Germinal center (tissue), 1 donor: ENCODE results near the gene ZNF600.
"Not testable (repeated sequence)": the region's sequence is repeated elsewhere in the genome, so short reads cannot be mapped to it uniquely, and the experiment has no call there.

Source experiments
- DNase-seq: peaks from one replicate; pipeline ENCODE4 v3.0.0; 2012; ENCODE audit warnings: mixed read lengths, low spot score

The ZNF600 gene

GRCh38 chr19:52741951-52742485 is 44.6 kb downstream of the ZNF600 start:
- DNase-seq: no peak

- DNase-seq: not testable (repeated sequence)
Observed at GRCh38 chr19:52741371-52741770, 45.2 kb downstream of the ZNF600 start.

- DNase-seq: no peak
Observed at GRCh38 chr19:52739576-52739975, 47.0 kb downstream of the ZNF600 start.

- DNase-seq: no peak
Observed at GRCh38 chr19:52735734-52736133, 50.9 kb downstream of the ZNF600 start.

- peak; percentile 96 for DNase-seq
Observed at GRCh38 chr19:52734893-52735661, 51.5 kb downstream of the ZNF600 start, which contains the start of gene ZNF611. TSS of gene ZNF611 (minus strand) at chr19:52735044. CDS start at chr19:52715894, 19,150 bp downstream.

GRCh38 chr19:52734331-52734892 is 52.2 kb downstream of the ZNF600 start:
- no peak for DNase-seq

- not testable (repeated sequence) for DNase-seq
Observed at GRCh38 chr19:52726051-52726450, 60.5 kb downstream of the ZNF600 start.

GRCh38 chr19:52725528-52725961 is 61.0 kb downstream of the ZNF600 start:
- no peak for DNase-seq

GRCh38 chr19:52724701-52725514 is 61.7 kb downstream of the ZNF600 start:
- no peak for DNase-seq

- DNase-seq: not testable (repeated sequence)
Observed at GRCh38 chr19:52723907-52724598, 62.5 kb downstream of the ZNF600 start.

GRCh38 chr19:52722062-52723003 is 64.3 kb downstream of the ZNF600 start:
- DNase-seq: no peak

- not testable (repeated sequence) for DNase-seq
Observed at GRCh38 chr19:52720541-52720940, 66.0 kb downstream of the ZNF600 start.

- DNase-seq: no peak
Observed at GRCh38 chr19:52716522-52716921, 70.1 kb downstream of the ZNF600 start.

- not testable (repeated sequence) for DNase-seq
Observed at GRCh38 chr19:52715902-52716301, 70.7 kb downstream of the ZNF600 start.

- not testable (repeated sequence) for DNase-seq
Observed at GRCh38 chr19:52715330-52715729, 71.3 kb downstream of the ZNF600 start.
